Caco-2 (cell line): ENCODE measurements around the gene TMEM208. TPM values are rescaled to one million over a fixed set of nuclear protein-coding genes. Genes with fewer than 3 reads are reported as not detected.

Experiments used
- BruUV-seq: library from RNA; stranded (reverse); fragments of 400-500 nt; replicated peaks from 2 replicates; lab custom pipeline; 2021; lab: Mats Ljungman, UMichigan
- CTCF ChIA-PET: fragments of 300-600 bp; sonication (Branson Sonifier 250); formaldehyde crosslinking; loops from one replicate; lab custom pipeline; 2022; ENCODE audit warnings: antibody characterized with exemption; lab: Charles Lee
- POLR2A ChIA-PET: fragments of 300-600 bp; sonication (Branson Sonifier 250); formaldehyde crosslinking; loops from one replicate; lab custom pipeline; 2022; ENCODE audit warnings: antibody characterized with exemption; lab: Charles Lee
- DNase-seq, 2 experiments: peaks; one replicate each; pipeline versions ENCODE4 v3.0.0 to v3.0.0-alpha.2; 2020 to 2022
- H3K27me3 ChIP-seq: replicated peaks from 2 replicates; pipeline ENCODE4 v1.6.0; 2011; ENCODE audit warnings: low read length; ENCODE audit not compliant: control insufficient read depth, insufficient read depth
- H3K36me3 ChIP-seq: 2 replicates; pipeline ENCODE4 v1.5.1; 2011; ENCODE audit warnings: low read length; ENCODE audit not compliant: control insufficient read depth, insufficient read depth
- H3K4me1 ChIP-seq: fragments of 250-450 bp; sonication (Bioruptor Pico); 2 replicates; pipeline ENCODE4 v1.5.1; 2020; ENCODE audit warnings: mild to moderate bottlenecking
- H3K4me3 ChIP-seq: 2 replicates; pipeline ENCODE4 v1.5.1; 2011; ENCODE audit warnings: low read depth, mild to moderate bottlenecking, control low read depth, low read length
- H3K9me3 ChIP-seq: fragments of 250-450 bp; sonication (Bioruptor Pico); 2 replicates; pipeline ENCODE4 v1.5.1; 2020; ENCODE audit warnings: mild to moderate bottlenecking, moderate library complexity
- H3K27ac Mint-ChIP-seq: one replicate; pipeline ENCODE4 v1.8.0; 2022; ENCODE audit warnings: mixed read lengths; ENCODE audit not compliant: unreplicated experiment
- H3K27me3 Mint-ChIP-seq: one replicate; pipeline ENCODE4 v1.8.0; 2022; ENCODE audit warnings: mixed read lengths; ENCODE audit not compliant: insufficient read depth, unreplicated experiment
- H3K36me3 Mint-ChIP-seq: one replicate; pipeline ENCODE4 v1.8.0; 2022; ENCODE audit warnings: mild to moderate bottlenecking, mixed read lengths; ENCODE audit not compliant: insufficient read depth, unreplicated experiment
- H3K4me1 Mint-ChIP-seq: one replicate; pipeline ENCODE4 v1.8.0; 2022; ENCODE audit warnings: low read depth, mixed read lengths; ENCODE audit not compliant: unreplicated experiment
- H3K4me3 Mint-ChIP-seq: one replicate; pipeline ENCODE4 v1.8.0; 2022; ENCODE audit warnings: mild to moderate bottlenecking, moderate library complexity, mixed read lengths; ENCODE audit not compliant: unreplicated experiment
- H3K9me3 Mint-ChIP-seq: one replicate; pipeline ENCODE4 v1.8.0; 2022; ENCODE audit warnings: mixed read lengths; ENCODE audit not compliant: unreplicated experiment
- intact Hi-C: fragments of 100-400 bp; cut with micrococcal nuclease; formaldehyde crosslinking; loops from one replicate; pipeline ENCODE4 v1.10.0; 2022; ENCODE audit not compliant: unreplicated experiment
- microRNA-seq: library from miRNA; unstranded; fragments of <30 nt; microRNA quantifications from one replicate; pipeline ENCODE4 v1.2.0, GENCODE V29; 2022
- total RNA-seq: library from RNA; stranded (reverse); gene quantifications from 2 replicates; pipeline ENCODE4 v1.2.3, GENCODE V29; 2022
- TF ChIP-seq, protein P1 (sequence below), 2 experiments: fragments of 200-600 bp in 1 of 2; IDR thresholded peaks; 1 replicate in 1 of 2; 2 replicates in 1 of 2; pipeline versions ENCODE4 v1.5.1 to v1.8.0; 2011 to 2022; ENCODE audit warnings: antibody characterized with exemption in 1 of 2, control low read depth in 1 of 2, inconsistent platforms in 1 of 2, low read depth in 1 of 2, low read length in 1 of 2, mild to moderate bottlenecking in 1 of 2, moderate library complexity in 1 of 2; ENCODE audit not compliant: insufficient read depth in 1 of 2, severe bottlenecking in 1 of 2, unreplicated experiment in 1 of 2

Gene TMEM208
- total RNA-seq, 1 experiment from 2014 or later: 69.7 TPM

GRCh38 chr16:67277294-67277998 lies 50.5 kb downstream of the TMEM208 start:
- CTCF ChIA-PET: interaction anchor here (1.1 to 1.2 kb wide), 2 partner anchors 17 to 31 kb away, joined by 6 to 11 read pairs; no protein-coding TSS in a partner anchor
- intact Hi-C loops: loop anchor here (5.0 kb wide), 1 partner anchor 170 kb away; no protein-coding TSS in a partner anchor
- DNase-seq: no peak
- Histone ChIP-seq H3K27me3 (no peaks in the 10 kb centered on the region), H3K9me3 (no peaks in the 10 kb centered on the region), H3K4me3 (no peak overlapping the region), H3K4me1 (peaks cover 20% of the 10 kb centered on the region), H3K36me3 (peaks cover 2% of the 10 kb centered on the region; the same call in 1 of the 2 replicates)
- TF ChIP-seq, protein P1, sequence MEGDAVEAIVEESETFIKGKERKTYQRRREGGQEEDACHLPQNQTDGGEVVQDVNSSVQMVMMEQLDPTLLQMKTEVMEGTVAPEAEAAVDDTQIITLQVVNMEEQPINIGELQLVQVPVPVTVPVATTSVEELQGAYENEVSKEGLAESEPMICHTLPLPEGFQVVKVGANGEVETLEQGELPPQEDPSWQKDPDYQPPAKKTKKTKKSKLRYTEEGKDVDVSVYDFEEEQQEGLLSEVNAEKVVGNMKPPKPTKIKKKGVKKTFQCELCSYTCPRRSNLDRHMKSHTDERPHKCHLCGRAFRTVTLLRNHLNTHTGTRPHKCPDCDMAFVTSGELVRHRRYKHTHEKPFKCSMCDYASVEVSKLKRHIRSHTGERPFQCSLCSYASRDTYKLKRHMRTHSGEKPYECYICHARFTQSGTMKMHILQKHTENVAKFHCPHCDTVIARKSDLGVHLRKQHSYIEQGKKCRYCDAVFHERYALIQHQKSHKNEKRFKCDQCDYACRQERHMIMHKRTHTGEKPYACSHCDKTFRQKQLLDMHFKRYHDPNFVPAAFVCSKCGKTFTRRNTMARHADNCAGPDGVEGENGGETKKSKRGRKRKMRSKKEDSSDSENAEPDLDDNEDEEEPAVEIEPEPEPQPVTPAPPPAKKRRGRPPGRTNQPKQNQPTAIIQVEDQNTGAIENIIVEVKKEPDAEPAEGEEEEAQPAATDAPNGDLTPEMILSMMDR (IDR thresholded peaks at IDR 0.05; ENCODE audit: insufficient read depth in 1 of 2, low read depth in 1 of 2, low read length in 1 of 2, severe bottlenecking in 1 of 2, unreplicated experiment in 1 of 2): no peak
- Mint-ChIP-seq H3K4me1 (no peaks in the 10 kb centered on the region), H3K4me3 (peak overlapping the region; percentile 84), H3K27me3 (no peaks in the 10 kb centered on the region), H3K9me3 (no peaks in the 10 kb centered on the region), H3K36me3 (no peaks in the 10 kb centered on the region), H3K27ac (no peak overlapping the region)
- BruUV-seq: no TSS peak
- POLR2A ChIA-PET: no interaction called here

DNA sequence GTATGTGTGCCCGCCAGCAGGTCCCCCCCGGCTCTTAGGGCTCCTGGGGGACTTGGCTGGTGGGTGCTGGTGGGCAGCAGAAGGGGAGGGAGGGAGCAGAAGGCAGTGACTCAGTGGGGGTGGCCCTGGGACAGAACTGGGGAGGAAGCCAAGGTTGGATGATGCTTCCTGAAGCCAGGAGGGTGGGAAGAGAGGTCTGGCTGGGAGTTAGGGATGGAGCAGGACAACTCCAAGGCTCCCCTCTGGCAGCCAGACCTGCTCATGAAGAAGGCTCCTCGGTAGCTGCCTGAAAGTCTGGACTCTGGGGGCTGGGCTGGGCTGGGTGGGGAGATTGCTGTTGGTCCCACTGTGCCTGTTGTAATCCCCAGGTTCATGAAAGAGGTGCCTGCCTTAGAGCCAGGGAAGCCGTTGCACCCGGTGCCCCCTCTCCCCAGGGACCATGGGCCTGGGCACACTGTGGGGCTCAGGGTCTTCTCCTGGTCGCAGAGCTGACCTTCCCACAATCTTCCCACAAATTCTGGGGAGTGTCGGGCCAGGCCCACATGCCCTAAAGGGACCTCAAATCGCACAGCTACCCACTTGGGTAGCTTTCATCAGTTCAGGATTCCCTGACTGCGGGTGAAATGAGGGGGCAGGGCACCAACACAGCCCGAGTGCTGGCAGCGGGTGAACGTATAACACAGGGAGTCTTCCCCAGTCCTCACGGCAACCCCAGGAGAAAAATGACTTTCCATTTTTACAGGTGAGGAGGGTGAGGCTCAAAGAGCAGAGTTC lies 51.3 kb downstream of the TMEM208 start:
- Mint-ChIP-seq H3K9me3 (no peaks in the 10 kb centered on the region), H3K27ac (peak overlapping the region; percentile 66), H3K36me3 (peaks cover 3% of the 10 kb centered on the region), H3K27me3 (no peaks in the 10 kb centered on the region), H3K4me3 (peak overlapping the region; percentile 84), H3K4me1 (peaks cover 3% of the 10 kb centered on the region)
- TF ChIP-seq, protein P1 (IDR thresholded peaks at IDR 0.05; ENCODE audit: insufficient read depth in 1 of 2, low read depth in 1 of 2, low read length in 1 of 2, severe bottlenecking in 1 of 2, unreplicated experiment in 1 of 2): no peak
- Histone ChIP-seq H3K36me3 (peaks cover 2% of the 10 kb centered on the region; the same call in 1 of the 2 replicates), H3K4me3 (peak overlapping the region; percentile 88), H3K27me3 (no peaks in the 10 kb centered on the region), H3K4me1 (peaks cover 20% of the 10 kb centered on the region), H3K9me3 (no peaks in the 10 kb centered on the region)
- no TSS peak for BruUV-seq
- ChIA-PET CTCF (interaction anchor here (1.1 to 1.3 kb wide), 3 partner anchors 18 to 61 kb away, joined by 3 to 11 read pairs (median 6); no protein-coding TSS in a partner anchor), POLR2A (interaction anchor here (0.7 to 1.6 kb wide), 2 partner anchors 11 to 18 kb away, joined by 3 to 5 read pairs; no protein-coding TSS in a partner anchor)
- DNase-seq: no peak
- intact Hi-C loops: loop anchor here (2.0 to 5.0 kb wide), 3 partner anchors 17 to 169 kb away; no protein-coding TSS in a partner anchor

Small RNAs within 50 kb of the gene (microRNA-seq; reads per million reads assigned to microRNA genes)
- 9.1 reads per million, percentile 47 among the genes with 10 or more reads in this experiment for gene MIR328

Other genes starting within 250 kb of the TMEM208 start
- not detected in 2 replicates for gene CES4A, start 238.5 kb upstream of the TMEM208 start, total RNA-seq
- gene CBFB, start 198.0 kb upstream of the TMEM208 start, total RNA-seq: 102 and 108 TPM in 2 replicates
- gene PHAF1, start 117.2 kb upstream of the TMEM208 start, total RNA-seq: 34.4 and 38.5 TPM in 2 replicates
- gene B3GNT9, start 76.1 kb upstream of the TMEM208 start, total RNA-seq: 11.6 and 11.7 TPM in 2 replicates
- gene TRADD, start 67.2 kb upstream of the TMEM208 start, total RNA-seq: 16.8 and 18.3 TPM in 2 replicates
- 27.6 and 31.5 TPM in 2 replicates for gene FBXL8, start 67.2 kb upstream of the TMEM208 start, total RNA-seq
- 39.4 and 52.0 TPM in 2 replicates for gene HSF4, start 62.4 kb upstream of the TMEM208 start, total RNA-seq
- gene NOL3, start 56.6 kb upstream of the TMEM208 start, total RNA-seq: 17.4 and 22.4 TPM in 2 replicates
- 22.2 and 28.6 TPM in 2 replicates for gene MATCAP1, start 43.2 kb upstream of the TMEM208 start, total RNA-seq
- gene EXOC3L1, start 37.0 kb upstream of the TMEM208 start, total RNA-seq: 0.61 and 0.72 TPM in 2 replicates
- 113 and 115 TPM in 2 replicates for gene E2F4, start 35.0 kb upstream of the TMEM208 start, total RNA-seq
- gene ELMO3, start 28.0 kb upstream of the TMEM208 start, total RNA-seq: 27.8 and 28.7 TPM in 2 replicates
- gene FHOD1, start 20.4 kb downstream of the TMEM208 start, total RNA-seq: 59.1 and 69.0 TPM in 2 replicates
- gene SLC9A5, start 21.8 kb downstream of the TMEM208 start, total RNA-seq: 2.3 and 2.4 TPM in 2 replicates
- gene PLEKHG4, start 52.4 kb downstream of the TMEM208 start, total RNA-seq: 91.0 and 96.4 TPM in 2 replicates
- not detected in 2 replicates for gene KCTD19, start 99.6 kb downstream of the TMEM208 start, total RNA-seq
- gene LRRC36, start 99.7 kb downstream of the TMEM208 start, total RNA-seq: 0.79 TPM in 1 of 2 replicates, not detected in the other
- gene TPPP3, start 166.4 kb downstream of the TMEM208 start, total RNA-seq: 0.39 and 0.56 TPM in 2 replicates
- gene ZDHHC1, start 189.3 kb downstream of the TMEM208 start, total RNA-seq: 1.0 and 1.3 TPM in 2 replicates
- gene HSD11B2, start 204.0 kb downstream of the TMEM208 start, total RNA-seq: 11.3 and 12.3 TPM in 2 replicates